Ishikawa (cell line): Measurements from ENCODE around the gene MIA.

Source experiments
- EGR1 ChIP-seq: IDR thresholded peaks from 2 replicates; pipeline ENCODE4 v1.6.1; 2012
- EP300 ChIP-seq: IDR thresholded peaks from 2 replicates; pipeline ENCODE4 v1.6.1; 2012; ENCODE audit warnings: borderline replicate concordance
- RAD21 ChIP-seq: IDR thresholded peaks from 2 replicates; pipeline ENCODE4 v1.6.1; 2012; ENCODE audit warnings: low read depth
- TAF1 ChIP-seq: IDR thresholded peaks from 2 replicates; pipeline ENCODE4 v1.6.1; 2012; ENCODE audit warnings: low read depth, mild to moderate bottlenecking
- TEAD4 ChIP-seq: IDR thresholded peaks from 2 replicates; pipeline ENCODE4 v1.6.1; 2012
- YY1 ChIP-seq: IDR thresholded peaks from 2 replicates; pipeline ENCODE4 v1.6.1; 2012; ENCODE audit warnings: low read depth
- ZBTB7A ChIP-seq: IDR thresholded peaks from 2 replicates; pipeline ENCODE4 v1.6.1; 2012; ENCODE audit warnings: low read depth
- TF ChIP-seq, protein P1 (sequence below): IDR thresholded peaks from 2 replicates; pipeline ENCODE4 v1.6.1; 2012; ENCODE audit warnings: low read depth, mild to moderate bottlenecking
- TF ChIP-seq, protein P2 (sequence below): IDR thresholded peaks from 2 replicates; pipeline ENCODE4 v1.6.1; 2012

DNA sequence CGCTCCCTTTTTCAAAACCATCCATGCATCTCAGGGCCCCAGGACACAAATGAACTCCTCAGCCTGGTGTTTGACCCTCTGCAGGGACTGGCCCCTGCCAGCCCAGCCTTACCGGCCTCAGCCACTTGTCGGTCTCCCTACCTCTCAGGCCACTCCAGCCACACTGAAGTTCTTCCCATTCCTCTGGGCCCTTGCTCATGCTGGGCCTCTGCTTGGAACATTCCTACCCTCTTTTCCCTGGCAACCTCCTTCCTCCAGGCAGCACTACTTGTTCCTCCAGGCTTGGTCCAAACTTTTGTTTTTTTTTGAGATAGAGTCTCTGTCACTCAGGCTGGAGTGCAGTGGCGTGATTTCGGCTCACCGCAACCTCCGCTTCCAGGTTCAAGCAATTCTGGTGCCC is 16.0 kb downstream of the MIA start:
- TF ChIP-seq, protein P1, sequence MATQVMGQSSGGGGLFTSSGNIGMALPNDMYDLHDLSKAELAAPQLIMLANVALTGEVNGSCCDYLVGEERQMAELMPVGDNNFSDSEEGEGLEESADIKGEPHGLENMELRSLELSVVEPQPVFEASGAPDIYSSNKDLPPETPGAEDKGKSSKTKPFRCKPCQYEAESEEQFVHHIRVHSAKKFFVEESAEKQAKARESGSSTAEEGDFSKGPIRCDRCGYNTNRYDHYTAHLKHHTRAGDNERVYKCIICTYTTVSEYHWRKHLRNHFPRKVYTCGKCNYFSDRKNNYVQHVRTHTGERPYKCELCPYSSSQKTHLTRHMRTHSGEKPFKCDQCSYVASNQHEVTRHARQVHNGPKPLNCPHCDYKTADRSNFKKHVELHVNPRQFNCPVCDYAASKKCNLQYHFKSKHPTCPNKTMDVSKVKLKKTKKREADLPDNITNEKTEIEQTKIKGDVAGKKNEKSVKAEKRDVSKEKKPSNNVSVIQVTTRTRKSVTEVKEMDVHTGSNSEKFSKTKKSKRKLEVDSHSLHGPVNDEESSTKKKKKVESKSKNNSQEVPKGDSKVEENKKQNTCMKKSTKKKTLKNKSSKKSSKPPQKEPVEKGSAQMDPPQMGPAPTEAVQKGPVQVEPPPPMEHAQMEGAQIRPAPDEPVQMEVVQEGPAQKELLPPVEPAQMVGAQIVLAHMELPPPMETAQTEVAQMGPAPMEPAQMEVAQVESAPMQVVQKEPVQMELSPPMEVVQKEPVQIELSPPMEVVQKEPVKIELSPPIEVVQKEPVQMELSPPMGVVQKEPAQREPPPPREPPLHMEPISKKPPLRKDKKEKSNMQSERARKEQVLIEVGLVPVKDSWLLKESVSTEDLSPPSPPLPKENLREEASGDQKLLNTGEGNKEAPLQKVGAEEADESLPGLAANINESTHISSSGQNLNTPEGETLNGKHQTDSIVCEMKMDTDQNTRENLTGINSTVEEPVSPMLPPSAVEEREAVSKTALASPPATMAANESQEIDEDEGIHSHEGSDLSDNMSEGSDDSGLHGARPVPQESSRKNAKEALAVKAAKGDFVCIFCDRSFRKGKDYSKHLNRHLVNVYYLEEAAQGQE: no peak
- TF ChIP-seq EGR1 (no peak), TAF1 (no peak), YY1 (no peak), ZBTB7A (no peak), TEAD4 (no peak), RAD21 (no peak), EP300 (no peak)
- TF ChIP-seq, protein P2, sequence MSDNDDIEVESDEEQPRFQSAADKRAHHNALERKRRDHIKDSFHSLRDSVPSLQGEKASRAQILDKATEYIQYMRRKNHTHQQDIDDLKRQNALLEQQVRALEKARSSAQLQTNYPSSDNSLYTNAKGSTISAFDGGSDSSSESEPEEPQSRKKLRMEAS: no peak
